Measurements from ENCODE around the gene PLXDC2. TPM values are rescaled to one million over a fixed set of nuclear protein-coding genes. Genes with fewer than 3 reads are reported as not detected.

PLXDC2 gene
- polyA plus RNA-seq, 4 donors: 29.1 to 165 (median 39.9) TPM

GRCh38 chr10:20299034-20299736, 483.0 kb downstream of the PLXDC2 start:
- peak in 1 of 4 donors; percentile 3 for DNase-seq (ENCODE audit: low read depth in 4 of 4, low spot score in 3 of 4)

- no peak for DNase-seq (ENCODE audit: low read depth in 4 of 4, low spot score in 3 of 4)
Observed at GRCh38 chr10:20300735-20301134, 484.5 kb downstream of the PLXDC2 start.

- DNase-seq (ENCODE audit: low read depth in 4 of 4, low spot score in 3 of 4): no peak
Observed at GRCh38 chr10:20302033-20302432, 485.8 kb downstream of the PLXDC2 start.

- no peak for DNase-seq (ENCODE audit: low read depth in 4 of 4, low spot score in 3 of 4)
Observed at GRCh38 chr10:20303453-20304152, 487.4 kb downstream of the PLXDC2 start.

GRCh38 chr10:20313665-20314064, 497.4 kb downstream of the PLXDC2 start:
- no peak for DNase-seq (ENCODE audit: low read depth in 4 of 4, low spot score in 3 of 4)

GRCh38 chr10:20314431-20314830, 498.2 kb downstream of the PLXDC2 start:
- no peak for DNase-seq (ENCODE audit: low read depth in 4 of 4, low spot score in 3 of 4)

- no peak for DNase-seq (ENCODE audit: low read depth in 4 of 4, low spot score in 3 of 4)
Observed at GRCh38 chr10:20327954-20328353, 511.7 kb downstream of the PLXDC2 start.

GRCh38 chr10:20330246-20330645, 514.0 kb downstream of the PLXDC2 start:
- no peak for DNase-seq (ENCODE audit: low read depth in 4 of 4, low spot score in 3 of 4)

GRCh38 chr10:20334559-20334958, 518.3 kb downstream of the PLXDC2 start:
- no peak for DNase-seq (ENCODE audit: low read depth in 4 of 4, low spot score in 3 of 4)
